HCT116 (cell line): ENCODE measurements around the gene MED13L. TPM values are rescaled to one million over a fixed set of nuclear protein-coding genes. Genes with fewer than 3 reads are reported as not detected.

Source experiments
- ATAC-seq: fragments of 200-7000 bp; cut with Tn5 transposase; 2 replicates; pipeline ENCODE4 v1.9.1; 2020; ENCODE audit warnings: mild to moderate bottlenecking, moderate library complexity
- BruUV-seq: library from RNA; stranded (reverse); fragments of 400-500 nt; replicated peaks from 2 replicates; lab custom pipeline; 2021; lab: Mats Ljungman, UMichigan
- CTCF ChIA-PET: fragments of 300-600 bp; sonication (Branson Sonifier 250); formaldehyde crosslinking; loops from one replicate; lab custom pipeline; 2021; ENCODE audit warnings: antibody characterized with exemption; lab: Charles Lee
- POLR2A ChIA-PET: fragments of 300-600, 350-600 bp; sonication (Branson Sonifier 250); formaldehyde crosslinking; loops from one replicate; lab custom pipeline; 2021; ENCODE audit warnings: antibody characterized with exemption; lab: Charles Lee
- RAD21 ChIA-PET, 2 experiments: fragments of 300-600 bp; sonication (Branson Sonifier 250); formaldehyde crosslinking; loops; one replicate each; lab custom pipeline; 2023; ENCODE audit warnings: low total read pairs in 2 of 2; ENCODE audit not compliant: uncharacterized antibody in 2 of 2, unreplicated experiment in 2 of 2, low non-redundant PET in 1 of 2; lab: Charles Lee
- DNase-seq: peaks from one replicate; pipeline ENCODE4 v3.0.0-alpha.2; 2010; ENCODE audit warnings: low read depth, low spot score
- H2AFZ ChIP-seq: fragments of 200-600 bp; shearing (Covaris generic), sonication (generic); 2 replicates; pipeline ENCODE4 v1.6.1; 2017; ENCODE audit warnings: low read depth, mixed run types, mixed read lengths, antibody characterized with exemption, low read length; ENCODE audit not compliant: poor library complexity, severe bottlenecking
- H3K27ac ChIP-seq: 2 replicates; pipeline ENCODE4 v1.5.1; 2012; ENCODE audit warnings: low read depth, low read length
- H3K27me3 ChIP-seq: fragments of 200-600 bp; sonication (generic); 2 replicates; pipeline ENCODE4 v1.6.1; 2016; ENCODE audit warnings: mixed run types, low read length, mixed read lengths; ENCODE audit not compliant: insufficient read depth
- H3K36me3 ChIP-seq, 2 experiments: fragments of 200-500 bp in 1 of 2; fragments of 200-600 bp in 1 of 2; sonication (Bioruptor generic) in 1 of 2; sonication (generic) in 1 of 2; 2 replicates each; pipeline versions ENCODE4 v1.5.1 to v1.6.1; 2014 to 2016; ENCODE audit warnings: low read length in 2 of 2, inconsistent platforms in 1 of 2, mixed read lengths in 1 of 2, mixed run types in 1 of 2; ENCODE audit not compliant: insufficient read depth in 2 of 2, control insufficient read depth in 1 of 2
- H3K4me1 ChIP-seq, 2 experiments: fragments of 200-600 bp in 1 of 2; sonication (generic) in 1 of 2; 2 replicates each; pipeline versions ENCODE4 v1.5.1 to v1.6.1; 2012 to 2017; ENCODE audit warnings: low read length in 2 of 2, inconsistent platforms in 1 of 2, mild to moderate bottlenecking in 1 of 2, mixed read lengths in 1 of 2, mixed run types in 1 of 2, moderate library complexity in 1 of 2; ENCODE audit not compliant: insufficient read depth in 2 of 2, control insufficient read depth in 1 of 2
- H3K4me2 ChIP-seq: fragments of 200-600 bp; sonication (generic); 2 replicates; pipeline ENCODE4 v1.6.1; 2017; ENCODE audit warnings: mixed run types, low read length, mixed read lengths
- H3K4me3 ChIP-seq, 2 experiments: fragments of 200-600 bp in 1 of 2; sonication (generic) in 1 of 2; replicated peaks in 1 of 2; 2 replicates each; pipeline ENCODE4 v1.5.1; 2011 to 2016; ENCODE audit warnings: low read length in 2 of 2, control low read depth in 1 of 2, low read depth in 1 of 2, mild to moderate bottlenecking in 1 of 2, mixed read lengths in 1 of 2, mixed run types in 1 of 2
- H3K79me2 ChIP-seq: fragments of 200-600 bp; sonication (generic); 2 replicates; pipeline ENCODE4 v1.6.1; 2017; ENCODE audit warnings: mild to moderate bottlenecking, mixed run types, low read length, moderate library complexity, mixed read lengths; ENCODE audit not compliant: insufficient read depth
- H3K9ac ChIP-seq: fragments of 200-600 bp; sonication (generic); 2 replicates; pipeline ENCODE4 v1.6.1; 2016; ENCODE audit warnings: low read length, mixed read lengths
- H3K9me2 ChIP-seq: fragments of 200-600 bp; sonication (generic), shearing (Covaris generic); 2 replicates; pipeline ENCODE4 v1.6.1; 2017; ENCODE audit warnings: mixed run types, mild to moderate bottlenecking, moderate library complexity; ENCODE audit not compliant: insufficient read depth
- H3K9me3 ChIP-seq, 2 experiments: fragments of 200-500 bp in 1 of 2; fragments of 200-600 bp in 1 of 2; sonication (Bioruptor generic) in 1 of 2; sonication (generic) in 1 of 2; 2 replicates each; pipeline ENCODE4 v1.6.1; 2014 to 2017; ENCODE audit warnings: low read length in 2 of 2, mixed read lengths in 2 of 2, inconsistent platforms in 1 of 2, low read depth in 1 of 2, mild to moderate bottlenecking in 1 of 2, mixed run types in 1 of 2, moderate library complexity in 1 of 2; ENCODE audit not compliant: control insufficient read depth in 1 of 2, insufficient read depth in 1 of 2
- H4K20me1 ChIP-seq: fragments of 200-600 bp; sonication (generic), shearing (Covaris generic); 2 replicates; pipeline ENCODE4 v1.6.1; 2017; ENCODE audit warnings: mixed run types, mild to moderate bottlenecking, moderate library complexity; ENCODE audit not compliant: insufficient read depth
- CBX3 ChIP-seq: IDR thresholded peaks from 2 replicates; pipeline ENCODE4 v1.6.1; 2012; ENCODE audit warnings: low read depth
- CEBPB ChIP-seq: IDR thresholded peaks from 2 replicates; pipeline ENCODE4 v1.6.1; 2012; ENCODE audit warnings: low read depth
- CTCF ChIP-seq, 3 experiments: fragments of 200-600 bp in 1 of 3; sonication (generic) in 1 of 3; IDR thresholded peaks in 2 of 3; conservative IDR thresholded peaks in 1 of 3; 2 replicates each; pipeline ENCODE4 v1.5.1; 2012 to 2017; ENCODE audit warnings: low read depth in 2 of 3, low read length in 2 of 3, antibody characterized with exemption in 1 of 3, borderline replicate concordance in 1 of 3, control low read depth in 1 of 3, mild to moderate bottlenecking in 1 of 3, mixed read lengths in 1 of 3, mixed run types in 1 of 3, moderate library complexity in 1 of 3; ENCODE audit not compliant: insufficient read depth in 1 of 3
- EGR1 ChIP-seq: IDR thresholded peaks from 2 replicates; pipeline ENCODE4 v1.6.1; 2012; ENCODE audit warnings: low read depth
- ELF1 ChIP-seq: IDR thresholded peaks from 2 replicates; pipeline ENCODE4 v1.6.1; 2012; ENCODE audit warnings: low read depth, borderline replicate concordance
- EZH2 ChIP-seq: fragments of 200-600 bp; sonication (generic); IDR thresholded peaks from 2 replicates; pipeline ENCODE4 v1.6.1; 2017; ENCODE audit warnings: antibody characterized with exemption, mixed run types
- EZH2phosphoT487 ChIP-seq: fragments of 200-600 bp; IDR thresholded peaks from 2 replicates; pipeline ENCODE4 v1.6.1; 2018; ENCODE audit warnings: antibody characterized with exemption, borderline replicate concordance
- POLR2AphosphoS5 ChIP-seq: IDR thresholded peaks from 2 replicates; pipeline ENCODE4 v1.6.1; 2011; ENCODE audit warnings: mild to moderate bottlenecking, low read depth, low read length, moderate library complexity
- RAD21 ChIP-seq: IDR thresholded peaks from 2 replicates; pipeline ENCODE4 v1.6.1; 2012; ENCODE audit warnings: low read depth, mild to moderate bottlenecking
- SP1 ChIP-seq: IDR thresholded peaks from 2 replicates; pipeline ENCODE4 v1.6.1; 2012; ENCODE audit warnings: low read depth
- SRF ChIP-seq: IDR thresholded peaks from 2 replicates; pipeline ENCODE4 v1.6.1; 2012; ENCODE audit warnings: low read depth
- TCF7L2 ChIP-seq: IDR thresholded peaks from 2 replicates; pipeline ENCODE4 v1.7.0; 2011; ENCODE audit warnings: borderline replicate concordance, inconsistent platforms; ENCODE audit not compliant: insufficient read depth, insufficient read length; ENCODE audit errors: extremely low read depth
- ZNF274 ChIP-seq: fragments of 200-500 bp; sonication (Bioruptor generic); IDR thresholded peaks from 2 replicates; pipeline ENCODE4 v1.6.1; 2014; ENCODE audit warnings: mild to moderate bottlenecking, low read depth, low read length, inconsistent platforms
- intact Hi-C: fragments of 100-400 bp; cut with micrococcal nuclease; formaldehyde crosslinking; loops from 2 replicates; pipeline ENCODE4 v1.10.0; 2022
- total RNA-seq: library from RNA; stranded (reverse); gene quantifications from one replicate; pipeline ENCODE4 v1.2.1, GENCODE V29; 2021; ENCODE audit not compliant: unreplicated experiment
- TF ChIP-seq, protein P1 (sequence below): IDR thresholded peaks from 2 replicates; pipeline ENCODE4 v1.6.1; 2012
- TF ChIP-seq, protein P2 (sequence below): IDR thresholded peaks from 2 replicates; pipeline ENCODE4 v1.6.1; 2012; ENCODE audit warnings: low read depth
- TF ChIP-seq, protein P3 (sequence below): IDR thresholded peaks from 2 replicates; pipeline ENCODE4 v1.6.1; 2011; ENCODE audit warnings: mild to moderate bottlenecking, low read length, moderate library complexity; ENCODE audit not compliant: insufficient replicate concordance; ENCODE audit errors: extremely low read depth

MED13L gene
- total RNA-seq, 1 experiment from 2014 or later, result 176 TPM

DNA sequence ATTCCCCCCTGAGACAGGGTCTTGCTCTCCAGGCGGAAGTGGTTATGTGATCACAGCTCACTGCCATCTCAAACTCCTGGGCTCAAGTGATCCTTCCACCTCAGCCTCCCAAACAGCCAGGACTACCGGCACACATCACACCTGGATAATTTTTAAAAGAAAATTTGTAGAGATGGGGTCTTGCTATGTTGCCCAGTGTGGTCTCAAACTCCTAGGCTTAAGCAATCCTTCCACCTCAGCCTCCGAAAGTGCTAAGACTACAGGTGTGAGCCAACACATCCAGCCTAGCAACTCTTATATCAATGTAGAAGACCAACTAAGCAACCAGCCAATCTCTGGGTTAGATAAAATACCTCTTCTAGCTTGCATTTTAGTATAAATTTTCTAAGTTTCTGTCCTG, 297.2 kb downstream of the MED13L start:
- CTCF ChIA-PET, result no interaction called here
- peaks cover 36 to 46% of the 10 kb centered on the region in 2 experiments; a peak in 3 of 4 replicates for H3K36me3 ChIP-seq
- H3K79me2 ChIP-seq, result peaks cover 70% of the 10 kb centered on the region
- H4K20me1 ChIP-seq, result 0 out of 2 replicates have a peak, but pooled peaks cover 5% of the 10 kb centered on the region
- no peak overlapping the region for H2AFZ ChIP-seq
- no peak overlapping the region for H3K4me3 ChIP-seq
- no peaks in the 10 kb centered on the region for H3K4me1 ChIP-seq
- intact Hi-C loops, result no loop called here
- H3K9me2 ChIP-seq, result no peaks in the 10 kb centered on the region
- H3K27ac ChIP-seq, result no peak overlapping the region
- H3K27me3 ChIP-seq, result no peaks in the 10 kb centered on the region
- ATAC-seq (no peak), DNase-seq (no peak)
- no peak overlapping the region for H3K9ac ChIP-seq
- H3K9me3 ChIP-seq, result no peaks in the 10 kb centered on the region
- no TSS peak for BruUV-seq
- POLR2A ChIA-PET, result no interaction called here
- no peak overlapping the region for H3K4me2 ChIP-seq
- TF ChIP-seq SRF (no peak), POLR2AphosphoS5 (no peak), CBX3 (no peak), EZH2 (no peak), ZNF274 (no peak), TCF7L2 (no peak), SP1 (no peak), CEBPB (no peak), RAD21 (no peak), CTCF (IDR thresholded peaks at IDR 0.05 in 2 of 3, conservative IDR thresholded peaks at IDR 0.05 in 1 of 3; ENCODE audit: borderline replicate concordance in 1 of 3, insufficient read depth in 1 of 3, low read depth in 2 of 3, low read length in 2 of 3) (no peak), EZH2phosphoT487 (no peak), EGR1 (no peak), ELF1 (no peak)
- TF ChIP-seq, protein P1, sequence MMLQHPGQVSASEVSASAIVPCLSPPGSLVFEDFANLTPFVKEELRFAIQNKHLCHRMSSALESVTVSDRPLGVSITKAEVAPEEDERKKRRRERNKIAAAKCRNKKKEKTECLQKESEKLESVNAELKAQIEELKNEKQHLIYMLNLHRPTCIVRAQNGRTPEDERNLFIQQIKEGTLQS, result no peak
- TF ChIP-seq, protein P2, sequence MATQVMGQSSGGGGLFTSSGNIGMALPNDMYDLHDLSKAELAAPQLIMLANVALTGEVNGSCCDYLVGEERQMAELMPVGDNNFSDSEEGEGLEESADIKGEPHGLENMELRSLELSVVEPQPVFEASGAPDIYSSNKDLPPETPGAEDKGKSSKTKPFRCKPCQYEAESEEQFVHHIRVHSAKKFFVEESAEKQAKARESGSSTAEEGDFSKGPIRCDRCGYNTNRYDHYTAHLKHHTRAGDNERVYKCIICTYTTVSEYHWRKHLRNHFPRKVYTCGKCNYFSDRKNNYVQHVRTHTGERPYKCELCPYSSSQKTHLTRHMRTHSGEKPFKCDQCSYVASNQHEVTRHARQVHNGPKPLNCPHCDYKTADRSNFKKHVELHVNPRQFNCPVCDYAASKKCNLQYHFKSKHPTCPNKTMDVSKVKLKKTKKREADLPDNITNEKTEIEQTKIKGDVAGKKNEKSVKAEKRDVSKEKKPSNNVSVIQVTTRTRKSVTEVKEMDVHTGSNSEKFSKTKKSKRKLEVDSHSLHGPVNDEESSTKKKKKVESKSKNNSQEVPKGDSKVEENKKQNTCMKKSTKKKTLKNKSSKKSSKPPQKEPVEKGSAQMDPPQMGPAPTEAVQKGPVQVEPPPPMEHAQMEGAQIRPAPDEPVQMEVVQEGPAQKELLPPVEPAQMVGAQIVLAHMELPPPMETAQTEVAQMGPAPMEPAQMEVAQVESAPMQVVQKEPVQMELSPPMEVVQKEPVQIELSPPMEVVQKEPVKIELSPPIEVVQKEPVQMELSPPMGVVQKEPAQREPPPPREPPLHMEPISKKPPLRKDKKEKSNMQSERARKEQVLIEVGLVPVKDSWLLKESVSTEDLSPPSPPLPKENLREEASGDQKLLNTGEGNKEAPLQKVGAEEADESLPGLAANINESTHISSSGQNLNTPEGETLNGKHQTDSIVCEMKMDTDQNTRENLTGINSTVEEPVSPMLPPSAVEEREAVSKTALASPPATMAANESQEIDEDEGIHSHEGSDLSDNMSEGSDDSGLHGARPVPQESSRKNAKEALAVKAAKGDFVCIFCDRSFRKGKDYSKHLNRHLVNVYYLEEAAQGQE, result no peak
- TF ChIP-seq, protein P3, sequence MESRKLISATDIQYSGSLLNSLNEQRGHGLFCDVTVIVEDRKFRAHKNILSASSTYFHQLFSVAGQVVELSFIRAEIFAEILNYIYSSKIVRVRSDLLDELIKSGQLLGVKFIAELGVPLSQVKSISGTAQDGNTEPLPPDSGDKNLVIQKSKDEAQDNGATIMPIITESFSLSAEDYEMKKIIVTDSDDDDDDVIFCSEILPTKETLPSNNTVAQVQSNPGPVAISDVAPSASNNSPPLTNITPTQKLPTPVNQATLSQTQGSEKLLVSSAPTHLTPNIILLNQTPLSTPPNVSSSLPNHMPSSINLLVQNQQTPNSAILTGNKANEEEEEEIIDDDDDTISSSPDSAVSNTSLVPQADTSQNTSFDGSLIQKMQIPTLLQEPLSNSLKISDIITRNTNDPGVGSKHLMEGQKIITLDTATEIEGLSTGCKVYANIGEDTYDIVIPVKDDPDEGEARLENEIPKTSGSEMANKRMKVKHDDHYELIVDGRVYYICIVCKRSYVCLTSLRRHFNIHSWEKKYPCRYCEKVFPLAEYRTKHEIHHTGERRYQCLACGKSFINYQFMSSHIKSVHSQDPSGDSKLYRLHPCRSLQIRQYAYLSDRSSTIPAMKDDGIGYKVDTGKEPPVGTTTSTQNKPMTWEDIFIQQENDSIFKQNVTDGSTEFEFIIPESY, result no peak
- RAD21 ChIA-PET, result no interaction called here
